Fibroblast of skin of right quadriceps (primary cell): ENCODE results near the gene SPEM3.

Source experiments
- DNase-seq: peaks from one replicate; pipeline ENCODE4 v3.0.0-alpha.2; 2013

The SPEM3 gene

GRCh38 chr17:7403977-7404736 lies 24.5 kb upstream of the SPEM3 start, which contains the start of gene TMEM256:
TSS of gene TMEM256 (minus strand) at chr17:7404097. CDS start at chr17:7404084, 13 bp downstream.
- DNase-seq, result peak; percentile 100

- no peak for DNase-seq
Measured at GRCh38 chr17:7404737-7405349, 23.8 kb upstream of the SPEM3 start.

GRCh38 chr17:7405350-7406234 lies 23.1 kb upstream of the SPEM3 start:
- DNase-seq, result no peak

- DNase-seq, result no peak
Measured at GRCh38 chr17:7406235-7406825, 22.3 kb upstream of the SPEM3 start.

- DNase-seq, result no peak
Measured at GRCh38 chr17:7407082-7407481, 21.6 kb upstream of the SPEM3 start.

GRCh38 chr17:7407485-7408251 lies 21.0 kb upstream of the SPEM3 start, which contains the start of gene NLGN2:
TSS of gene NLGN2 (plus strand) at chr17:7407845. CDS start at chr17:7408256, 411 bp downstream.
- no peak for DNase-seq

GRCh38 chr17:7408252-7408727 lies 20.4 kb upstream of the SPEM3 start:
- DNase-seq, result no peak

- no peak for DNase-seq
Measured at GRCh38 chr17:7408863-7409262, 19.8 kb upstream of the SPEM3 start.

GRCh38 chr17:7409716-7410115 lies 18.9 kb upstream of the SPEM3 start:
- no peak for DNase-seq

- DNase-seq, result no peak
Measured at GRCh38 chr17:7410634-7411426, 17.8 kb upstream of the SPEM3 start.

- DNase-seq, result no peak
Measured at GRCh38 chr17:7411427-7411750, 17.3 kb upstream of the SPEM3 start.

- peak; percentile 47 for DNase-seq
Measured at GRCh38 chr17:7413346-7413985, 15.2 kb upstream of the SPEM3 start.

GRCh38 chr17:7414837-7415236 lies 13.8 kb upstream of the SPEM3 start:
- no peak for DNase-seq

- DNase-seq, result no peak
Measured at GRCh38 chr17:7415784-7416183, 12.9 kb upstream of the SPEM3 start.

- no peak for DNase-seq
Measured at GRCh38 chr17:7416323-7416722, 12.3 kb upstream of the SPEM3 start.

- DNase-seq, result no peak
Measured at GRCh38 chr17:7417056-7417655, 11.5 kb upstream of the SPEM3 start.

GRCh38 chr17:7418472-7419152 lies 10.0 kb upstream of the SPEM3 start:
- DNase-seq, result no peak

GRCh38 chr17:7419819-7420610 lies 8.6 kb upstream of the SPEM3 start, which contains the start of gene SPEM1:
TSS of gene SPEM1 (plus strand) at chr17:7420324. CDS start at chr17:7420385, 61 bp downstream.
- DNase-seq, result no peak

- no peak for DNase-seq
Measured at GRCh38 chr17:7421186-7421585, 7.5 kb upstream of the SPEM3 start.
